Nephron (organoid): ENCODE data around the gene SH3BP2.
A peak's percentile ranks its signal among the peaks of the same experiment; 100 is the strongest.

Experiments used
- H3K27ac Mint-ChIP-seq, 3 experiments: 2 replicates each; pipeline ENCODE4 v1.8.0; 2020; ENCODE audit warnings: mixed read lengths in 3 of 3, mild to moderate bottlenecking in 2 of 3, moderate library complexity in 1 of 3
- H3K27me3 Mint-ChIP-seq: 2 replicates; pipeline ENCODE4 v1.8.0; 2021; ENCODE audit warnings: low read depth, mild to moderate bottlenecking, moderate library complexity, mixed read lengths
- H3K36me3 Mint-ChIP-seq: 2 replicates; pipeline ENCODE4 v1.8.0; 2020; ENCODE audit warnings: low read depth, mixed read lengths
- H3K4me1 Mint-ChIP-seq: 2 replicates; pipeline ENCODE4 v1.8.0; 2020; ENCODE audit warnings: mixed read lengths
- H3K4me3 Mint-ChIP-seq, 3 experiments: 2 replicates each; pipeline ENCODE4 v1.8.0; 2020; ENCODE audit warnings: mild to moderate bottlenecking in 3 of 3, mixed read lengths in 3 of 3, moderate library complexity in 2 of 3
- H3K9me3 Mint-ChIP-seq: 2 replicates; pipeline ENCODE4 v1.8.0; 2020; ENCODE audit warnings: mixed read lengths
- CTCF ChIP-seq, 3 experiments: fragments of 200-600 bp; sonication (generic); IDR thresholded peaks; one replicate each; pipeline ENCODE4 v1.5.0; 2021; ENCODE audit warnings: antibody characterized with exemption in 3 of 3; ENCODE audit not compliant: unreplicated experiment in 3 of 3

SH3BP2 gene

GRCh38 chr4:2843941-2844584 lies 51.2 kb downstream of the SH3BP2 start:
- Mint-ChIP-seq H3K27ac (peak overlapping the region; percentile 93 to 97 (median 94)), H3K4me1 (peaks cover 42% of the 10 kb centered on the region), H3K27me3 (no peaks in the 10 kb centered on the region), H3K4me3 (peak overlapping the region; percentile 96 to 97 (median 96)), H3K9me3 (peaks cover 6% of the 10 kb centered on the region), H3K36me3 (peaks cover 13% of the 10 kb centered on the region)
- TF ChIP-seq CTCF (IDR thresholded peaks at IDR 0.05; ENCODE audit: unreplicated experiment in 3 of 3): no peak

GRCh38 chr4:2846172-2846571 lies 53.3 kb downstream of the SH3BP2 start:
- Mint-ChIP-seq H3K27me3 (no peaks in the 10 kb centered on the region), H3K4me3 (peak overlapping the region; percentile 96 to 97 (median 96)), H3K9me3 (no peaks in the 10 kb centered on the region), H3K27ac (peak overlapping the region; percentile 93 to 97 (median 94)), H3K4me1 (peaks cover 57% of the 10 kb centered on the region), H3K36me3 (peaks cover 5% of the 10 kb centered on the region)
- no peak for TF ChIP-seq CTCF (IDR thresholded peaks at IDR 0.05; ENCODE audit: unreplicated experiment in 3 of 3)

- no peak for TF ChIP-seq CTCF (IDR thresholded peaks at IDR 0.05; ENCODE audit: unreplicated experiment in 3 of 3)
- H3K27ac Mint-ChIP-seq: peak overlapping the region in 2 of 3 experiments; percentile 14 to 41
- H3K36me3 Mint-ChIP-seq: no peaks in the 10 kb centered on the region
- peaks cover 64% of the 10 kb centered on the region for H3K4me1 Mint-ChIP-seq
- H3K9me3 Mint-ChIP-seq: no peaks in the 10 kb centered on the region
- H3K27me3 Mint-ChIP-seq: no peaks in the 10 kb centered on the region
- H3K4me3 Mint-ChIP-seq: peak overlapping the region in 2 of 3 experiments; percentile 21 to 55
These were observed 54.5 kb downstream of the SH3BP2 start for GRCh38 chr4:2847302-2847871.

- Mint-ChIP-seq H3K9me3 (no peaks in the 10 kb centered on the region), H3K27ac (peak overlapping the region in 1 of 3 experiments; percentile 20), H3K36me3 (no peaks in the 10 kb centered on the region), H3K27me3 (no peaks in the 10 kb centered on the region), H3K4me3 (no peak overlapping the region), H3K4me1 (peaks cover 64% of the 10 kb centered on the region)
- no peak for TF ChIP-seq CTCF (IDR thresholded peaks at IDR 0.05; ENCODE audit: unreplicated experiment in 3 of 3)
These were observed 55.6 kb downstream of the SH3BP2 start for GRCh38 chr4:2848449-2848848.

GRCh38 chr4:2849267-2850152 lies 56.6 kb downstream of the SH3BP2 start:
- no peaks in the 10 kb centered on the region for H3K27me3 Mint-ChIP-seq
- peak overlapping the region in 1 of 3 experiments; percentile 10 for H3K4me3 Mint-ChIP-seq
- peaks cover 67% of the 10 kb centered on the region for H3K4me1 Mint-ChIP-seq
- no peaks in the 10 kb centered on the region for H3K9me3 Mint-ChIP-seq
- peak overlapping the region; percentile 15 to 81 (median 45) for H3K27ac Mint-ChIP-seq
- TF ChIP-seq CTCF (IDR thresholded peaks at IDR 0.05; ENCODE audit: unreplicated experiment in 3 of 3): no peak
- peaks cover 10% of the 10 kb centered on the region for H3K36me3 Mint-ChIP-seq
